Measurements from ENCODE around the gene ARHGAP20. TPM values are rescaled to one million over a fixed set of nuclear protein-coding genes. Genes with fewer than 3 reads are reported as not detected.

ARHGAP20 gene
- total and polyA plus RNA-seq, 2 of the 8 experiments (the other 6 are each of a cell fraction or from before 2014, with no cell fraction given): 0.05 to 0.28 TPM

DNA sequence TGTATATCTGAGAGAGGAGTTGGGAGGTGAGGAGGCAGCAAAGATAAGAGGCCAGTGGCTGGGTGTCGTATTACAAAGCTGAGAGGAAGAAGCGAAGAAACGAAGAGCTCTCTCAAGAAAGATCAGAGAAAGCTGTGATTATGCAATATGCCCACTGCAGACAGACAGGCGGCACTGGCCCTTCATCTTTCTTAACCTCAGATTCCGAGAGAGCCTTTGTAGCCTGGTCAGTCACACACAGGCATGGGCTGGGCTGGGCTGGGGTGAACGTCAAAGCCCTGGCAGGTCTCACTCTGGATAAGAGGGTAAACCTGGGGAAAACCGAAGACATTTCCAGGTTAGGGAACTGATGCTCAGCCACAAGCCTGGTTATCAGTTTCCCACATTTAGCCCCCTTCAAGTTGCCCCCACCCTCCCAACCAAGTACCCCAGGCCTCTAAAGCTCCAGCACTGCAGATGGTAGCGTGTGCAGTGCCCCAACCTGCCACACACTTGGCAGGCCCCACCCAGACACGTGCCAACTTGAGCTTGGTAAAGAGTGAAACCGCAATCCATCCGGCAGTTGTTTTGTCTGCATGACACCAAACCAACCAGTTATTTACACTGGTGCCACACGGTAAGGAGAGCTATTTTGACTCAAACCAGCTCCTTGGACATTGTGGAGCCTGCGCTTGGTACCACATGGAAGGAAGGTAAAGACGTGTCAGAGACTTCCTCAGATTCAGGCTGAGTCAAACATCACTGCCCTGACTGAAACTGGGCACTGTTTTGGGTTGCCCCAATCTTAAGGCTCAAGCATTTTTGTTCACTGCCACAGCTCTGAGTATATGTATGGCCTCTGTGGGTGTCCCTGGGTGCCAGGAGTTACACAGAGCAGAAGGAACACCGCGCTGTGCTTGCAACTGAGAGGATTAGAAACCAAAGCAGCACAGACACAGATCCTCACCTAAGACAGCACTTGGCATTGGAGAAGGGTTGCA is 146.6 kb downstream of the ARHGAP20 start:
- FAIRE-seq: no peak
- H3K9ac ChIP-seq (replicated peaks in 1 of 4; ENCODE audit: extremely low read depth in 1 of 4, low read depth in 3 of 4, low read length in 3 of 4): no peak overlapping the region
- no peak overlapping the region for H3K4ac ChIP-seq (replicated peaks; ENCODE audit: insufficient read length, low read depth, low read length)
- no peak overlapping the region for H4K91ac ChIP-seq (replicated peaks; ENCODE audit: insufficient read length, low read length)
- no peak overlapping the region for H2BK120ac ChIP-seq (replicated peaks; ENCODE audit: low read depth, low read length)
- peak overlapping the region; percentile 55; the same call in 1 of the 2 replicates for H2BK5ac ChIP-seq (ENCODE audit: low read depth, low read length)
- H3K4me2 ChIP-seq (ENCODE audit: insufficient read depth in 1 of 2, low read depth in 2 of 2, low read length in 2 of 2): peak overlapping the region; percentile 25 to 29
- H3K27me3 ChIP-seq (replicated peaks in 1 of 4; ENCODE audit: control insufficient read depth in 3 of 4, extremely low read depth in 1 of 4, insufficient read depth in 3 of 4, low read length in 3 of 4): no peaks in the 10 kb centered on the region; a peak in 1 of 7 replicates
- TF ChIP-seq BCL11A (IDR thresholded peaks at IDR 0.05; ENCODE audit: low read depth in 2 of 2, low read length in 2 of 2) (no peak), SP2 (IDR thresholded peaks at IDR 0.05; ENCODE audit: low read length) (no peak), BACH1 (IDR thresholded peaks at IDR 0.05; ENCODE audit: low read length) (no peak), CEBPB (IDR thresholded peaks at IDR 0.05; ENCODE audit: low read depth, low read length) (peak; percentile 92), ZNF274 (IDR thresholded peaks at IDR 0.05; ENCODE audit: borderline replicate concordance, extremely low read depth, low read length) (no peak)
- TF ChIP-seq, protein P1, sequence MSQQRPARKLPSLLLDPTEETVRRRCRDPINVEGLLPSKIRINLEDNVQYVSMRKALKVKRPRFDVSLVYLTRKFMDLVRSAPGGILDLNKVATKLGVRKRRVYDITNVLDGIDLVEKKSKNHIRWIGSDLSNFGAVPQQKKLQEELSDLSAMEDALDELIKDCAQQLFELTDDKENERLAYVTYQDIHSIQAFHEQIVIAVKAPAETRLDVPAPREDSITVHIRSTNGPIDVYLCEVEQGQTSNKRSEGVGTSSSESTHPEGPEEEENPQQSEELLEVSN (IDR thresholded peaks at IDR 0.05): no peak
- no peak overlapping the region for H4K5ac ChIP-seq (ENCODE audit: insufficient read length, low read depth, low read length)
- WGBS, 2 experiments (ENCODE audit: extremely low coverage in 1 of 2, insufficient coverage in 1 of 2, insufficient read length in 1 of 2, insufficient replicate concordance in 2 of 2, low coverage in 1 of 2, low lambda C conversion rate in 2 of 2, missing lambda C conversion rate in 1 of 2): 71% methylated on average over 14 of the region's 16 CpGs; no CpG with 5 or more reads in 1 of the 2 experiments
- peak in 1 of 2 experiments; percentile 51 for DNase-seq (ENCODE audit: low read depth in 1 of 2, low spot score in 2 of 2)
- POLR2A ChIA-PET (ENCODE audit: partially characterized antibody): no interaction called here
- peak overlapping the region; percentile 86 for H2BK12ac ChIP-seq (ENCODE audit: low read depth, low read length)
- H3K14ac ChIP-seq (ENCODE audit: insufficient read length): no peak overlapping the region
- no peak overlapping the region for H3K56ac ChIP-seq (replicated peaks; ENCODE audit: insufficient read length, low read depth, low read length)
- no peak overlapping the region; the same call in 1 of the 2 replicates for H3K18ac ChIP-seq (ENCODE audit: extremely low read depth, low read length)
- no peak overlapping the region for H3K23ac ChIP-seq (ENCODE audit: insufficient read length)
- CTCF ChIA-PET (ENCODE audit: partially characterized antibody): interaction anchor here (0.6 to 2.1 kb wide), 8 partner anchors 8 to 895 kb away, joined by 3 to 6 read pairs (median 4); no protein-coding TSS in a partner anchor
- H2BK20ac ChIP-seq (ENCODE audit: low read length): peak overlapping the region; percentile 80; the same call in 1 of the 2 replicates
- no peak overlapping the region for H2AK5ac ChIP-seq (ENCODE audit: low read depth, low read length)
- H3K36me3 ChIP-seq (ENCODE audit: control insufficient read depth in 2 of 4, insufficient read depth in 4 of 4, low read length in 3 of 4): no peaks in the 10 kb centered on the region
- H3K4me3 ChIP-seq (ENCODE audit: extremely low read depth in 1 of 4, insufficient read depth in 2 of 4, low read depth in 3 of 4, low read length in 4 of 4): peak overlapping the region in 1 of 4 experiments; percentile 5; a peak in 1 of 8 replicates
- H3K4me1 ChIP-seq (replicated peaks in 1 of 4; ENCODE audit: control insufficient read depth in 3 of 4, insufficient read depth in 4 of 4, low read length in 3 of 4): peaks cover 0 to 14% (median 6%) of the 10 kb centered on the region in 4 experiments; a peak in 4 of 7 replicates
- peak overlapping the region; percentile 88; the same call in 1 of the 2 replicates for H2BK15ac ChIP-seq (ENCODE audit: low read length)
- H3K79me2 ChIP-seq (ENCODE audit: control insufficient read depth in 1 of 2, insufficient read depth in 2 of 2, low read length in 2 of 2): no peaks in the 10 kb centered on the region
- H3K9me3 ChIP-seq (ENCODE audit: insufficient read depth in 2 of 2, low read depth in 1 of 2, low read length in 1 of 2): no peaks in the 10 kb centered on the region
- no peaks in the 10 kb centered on the region for H4K20me1 ChIP-seq (replicated peaks in 1 of 2; ENCODE audit: control insufficient read depth in 1 of 2, insufficient read depth in 2 of 2, low read length in 2 of 2)
- no peaks in the 10 kb centered on the region for H3K79me1 ChIP-seq (ENCODE audit: low read depth, low read length)
- 0 out of 2 replicates have a peak overlapping the region, but pooled peaks have one; percentile 17 for H2AFZ ChIP-seq (ENCODE audit: low read length)
- no peak overlapping the region for H3K27ac ChIP-seq (ENCODE audit: low read depth, low read length)
- no peak overlapping the region for H4K8ac ChIP-seq (ENCODE audit: extremely low read depth, insufficient read depth, low read length)
- no peaks in the 10 kb centered on the region; the same call in 1 of the 2 replicates for H3K23me2 ChIP-seq (ENCODE audit: low read depth, low read length)

Data from H1 (cell line).